CD14-positive monocyte (primary cell): ENCODE data around the gene RIC3. TPM values are rescaled to one million over a fixed set of nuclear protein-coding genes. Genes with fewer than 3 reads are reported as not detected.

Experiments
- DNase-seq, 3 donors: peaks; one replicate each; pipeline ENCODE4 v3.0.0-alpha.2; 2011 to 2022
- H2AFZ ChIP-seq: 2 replicates; pipeline ENCODE4 v1.6.0; 2012; ENCODE audit warnings: mild to moderate bottlenecking, low read depth, low read length, inconsistent platforms; ENCODE audit not compliant: insufficient read depth, poor library complexity, severe bottlenecking
- H3K27ac ChIP-seq, 2 donors: 1 replicate in 1 of 2; 2 replicates in 1 of 2; pipeline ENCODE4 v1.5.1; 2012 to 2013; ENCODE audit warnings: low read length in 2 of 2, control low read depth in 1 of 2, inconsistent platforms in 1 of 2, low read depth in 1 of 2, mild to moderate bottlenecking in 1 of 2
- H3K27me3 ChIP-seq, 2 donors: one replicate each; pipeline versions ENCODE4 v1.6.0 to v1.6.1; 2011 to 2013; ENCODE audit warnings: low read length in 2 of 2; ENCODE audit not compliant: control insufficient read depth in 2 of 2, insufficient read depth in 2 of 2
- H3K36me3 ChIP-seq, 2 donors: replicated peaks in 1 of 2; 1 replicate in 1 of 2; 2 replicates in 1 of 2; pipeline versions ENCODE4 v1.5.1 to v1.6.1; 2012 to 2013; ENCODE audit warnings: low read length in 2 of 2, control low read depth in 1 of 2, inconsistent platforms in 1 of 2, mild to moderate bottlenecking in 1 of 2; ENCODE audit not compliant: insufficient read depth in 2 of 2, control insufficient read depth in 1 of 2
- H3K4me1 ChIP-seq, 2 donors: 1 replicate in 1 of 2; 2 replicates in 1 of 2; pipeline versions ENCODE4 v1.5.1 to v1.6.1; 2012 to 2013; ENCODE audit warnings: low read length in 2 of 2, control low read depth in 1 of 2, inconsistent platforms in 1 of 2, mild to moderate bottlenecking in 1 of 2, moderate library complexity in 1 of 2; ENCODE audit not compliant: insufficient read depth in 2 of 2, control insufficient read depth in 1 of 2
- H3K4me2 ChIP-seq: replicated peaks from 2 replicates; pipeline ENCODE3; 2012; ENCODE audit warnings: low read length, moderate library complexity, mild to moderate bottlenecking; ENCODE audit not compliant: poor library complexity, severe bottlenecking; ENCODE audit errors: extremely low read depth
- H3K4me3 ChIP-seq, 3 experiments: fragments of 200-600 bp in 1 of 3; sonication (generic) in 1 of 3; replicated peaks in 1 of 3; 1 replicate in 2 of 3; 2 replicates in 1 of 3; pipeline ENCODE4 v1.5.1; 2011 to 2013; ENCODE audit warnings: low read length in 3 of 3, mild to moderate bottlenecking in 3 of 3, control low read depth in 2 of 3, low read depth in 2 of 3, inconsistent platforms in 1 of 3, moderate library complexity in 1 of 3
- H3K79me2 ChIP-seq: 2 replicates; pipeline ENCODE4 v1.6.0; 2012; ENCODE audit warnings: mild to moderate bottlenecking, control low read depth, inconsistent platforms, low read length, moderate library complexity; ENCODE audit not compliant: insufficient read depth
- H3K9ac ChIP-seq: 2 replicates; pipeline ENCODE4 v1.6.0; 2017; ENCODE audit warnings: low read length, mild to moderate bottlenecking; ENCODE audit not compliant: insufficient read depth, poor library complexity, severe bottlenecking
- H3K9me3 ChIP-seq, 2 donors: replicated peaks in 1 of 2; 1 replicate in 1 of 2; 2 replicates in 1 of 2; pipeline versions ENCODE4 v1.5.1 to v1.6.1; 2012 to 2013; ENCODE audit warnings: low read length in 2 of 2, control low read depth in 1 of 2; ENCODE audit not compliant: control insufficient read depth in 1 of 2, insufficient read depth in 1 of 2
- H4K20me1 ChIP-seq: 2 replicates; pipeline ENCODE4 v1.6.0; 2012; ENCODE audit warnings: mild to moderate bottlenecking, low read length, control low read depth, moderate library complexity; ENCODE audit not compliant: insufficient read depth
- H3K27ac Mint-ChIP-seq, 7 donors: one replicate each; pipeline ENCODE4 v1.8.0; 2020; ENCODE audit warnings: mild to moderate bottlenecking in 7 of 7, mixed read lengths in 7 of 7, moderate library complexity in 6 of 7, inconsistent platforms in 2 of 7
- H3K27me3 Mint-ChIP-seq, 3 donors: one replicate each; pipeline ENCODE4 v1.8.0; 2021 to 2022; ENCODE audit warnings: low read depth in 3 of 3, mild to moderate bottlenecking in 3 of 3, mixed read lengths in 3 of 3, moderate library complexity in 3 of 3, inconsistent platforms in 1 of 3
- H3K36me3 Mint-ChIP-seq, 2 donors: one replicate each; pipeline ENCODE4 v1.8.0; 2020; ENCODE audit warnings: mixed read lengths in 2 of 2, inconsistent platforms in 1 of 2, mild to moderate bottlenecking in 1 of 2
- H3K4me1 Mint-ChIP-seq: one replicate; pipeline ENCODE4 v1.8.0; 2020; ENCODE audit warnings: mild to moderate bottlenecking, mixed read lengths
- H3K4me3 Mint-ChIP-seq, 2 donors: one replicate each; pipeline ENCODE4 v1.8.0; 2020; ENCODE audit warnings: mild to moderate bottlenecking in 2 of 2, mixed read lengths in 2 of 2, moderate library complexity in 1 of 2
- H3K9me3 Mint-ChIP-seq, 7 donors: one replicate each; pipeline ENCODE4 v1.8.0; 2020 to 2022; ENCODE audit warnings: mixed read lengths in 7 of 7, mild to moderate bottlenecking in 6 of 7, moderate library complexity in 6 of 7, inconsistent platforms in 2 of 7
- CTCF ChIP-seq: fragments of 200-600 bp; IDR thresholded peaks from one replicate; pipeline ENCODE4 v1.8.0; 2022; ENCODE audit warnings: antibody characterized with exemption, mild to moderate bottlenecking
- WGBS: methylation state at CpG from one replicate; pipeline ENCODE4 v1.1.5; 2013; ENCODE audit warnings: missing lambda C conversion rate; ENCODE audit not compliant: insufficient coverage; 5-methylcytosine and 5-hydroxymethylcytosine counted together
- intact Hi-C, 2 donors: fragments of 100-400 bp; cut with micrococcal nuclease; formaldehyde crosslinking; loops; one replicate each; pipeline versions ENCODE4 v1.15.0 to v1.15.1; 2023
- polyA plus RNA-seq, 3 donors: library from polyadenylated mRNA; depleted of rRNA in 1 of 3; unstranded in 2 of 3; stranded (reverse) in 1 of 3; fragments of 300-500 nt in 2 of 3; fragments of >200 nt in 1 of 3; fragmentation: Illumina TruSeq in 2 of 3; gene quantifications; 1 replicate in 2 of 3; 2 replicates in 1 of 3; pipeline ENCODE4 v1.2.3, GENCODE V29; 2012 to 2021

RIC3 gene
- polyA plus RNA-seq, 3 donors: 0.17 TPM; not detected in 2

DNA sequence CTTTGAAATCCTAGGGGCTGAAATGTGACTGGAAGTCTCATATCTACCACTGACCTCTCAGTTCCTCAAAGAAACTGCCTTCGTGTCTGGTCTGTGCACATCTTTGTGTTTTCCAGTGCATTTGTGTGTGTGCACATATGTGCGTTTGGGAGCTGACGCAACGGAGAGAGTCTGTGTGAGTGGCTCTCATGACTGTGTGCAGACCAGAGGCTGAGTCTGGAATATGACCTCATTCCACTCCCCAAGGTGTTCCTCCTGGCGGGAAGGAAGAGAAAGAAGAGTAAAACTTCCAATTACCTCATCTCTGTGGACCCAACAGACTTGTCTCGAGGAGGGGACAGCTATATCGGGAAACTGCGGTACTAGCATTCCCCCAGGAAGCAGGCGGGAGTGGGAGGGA lies 71.4 kb downstream of the RIC3 start:
- Histone ChIP-seq H3K9me3 (no peaks in the 10 kb centered on the region), H3K4me2 (no peak overlapping the region), H3K27me3 (no peaks in the 10 kb centered on the region), H3K79me2 (no peaks in the 10 kb centered on the region), H3K4me1 (no peaks in the 10 kb centered on the region), H4K20me1 (no peaks in the 10 kb centered on the region), H3K4me3 (no peak overlapping the region), H2AFZ (no peak overlapping the region), H3K27ac (no peak overlapping the region), H3K36me3 (no peaks in the 10 kb centered on the region), H3K9ac (no peak overlapping the region)
- DNase-seq: no peak
- 70% methylated on average over 1 of the region's 9 CpGs for WGBS
- no peaks in the 10 kb centered on the region for H3K36me3 Mint-ChIP-seq
- H3K27ac Mint-ChIP-seq: no peak overlapping the region
- intact Hi-C loops: no loop called here
- H3K4me1 Mint-ChIP-seq: no peaks in the 10 kb centered on the region
- no peaks in the 10 kb centered on the region for H3K9me3 Mint-ChIP-seq
- no peak overlapping the region for H3K4me3 Mint-ChIP-seq
- no peak for TF ChIP-seq CTCF
- H3K27me3 Mint-ChIP-seq: peaks cover 0 to 3% (median 1%) of the 10 kb centered on the region in 3 donors

DNA sequence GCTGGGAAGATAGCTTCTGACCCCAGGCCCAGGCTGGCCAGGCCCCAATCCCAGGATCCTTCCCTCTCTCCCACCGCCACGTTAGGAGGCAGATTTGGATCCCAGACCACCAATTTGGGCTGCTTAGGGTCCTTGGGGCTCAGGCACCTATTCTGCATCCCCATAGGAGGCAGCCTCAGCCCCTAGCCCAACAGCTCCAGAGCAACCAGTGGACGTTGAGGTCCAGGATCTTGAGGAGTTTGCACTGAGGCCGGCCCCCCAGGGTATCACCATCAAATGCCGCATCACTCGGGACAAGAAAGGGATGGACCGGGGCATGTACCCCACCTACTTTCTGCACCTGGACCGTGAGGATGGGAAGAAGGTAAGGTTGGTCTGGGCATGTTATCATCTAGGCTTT lies 71.8 kb downstream of the RIC3 start:
- no peak for DNase-seq
- H4K20me1 ChIP-seq: no peaks in the 10 kb centered on the region
- H3K9ac ChIP-seq: no peak overlapping the region
- Mint-ChIP-seq H3K4me3 (no peak overlapping the region), H3K27me3 (peaks cover 0 to 3% (median 1%) of the 10 kb centered on the region in 3 donors), H3K36me3 (no peaks in the 10 kb centered on the region), H3K9me3 (no peaks in the 10 kb centered on the region), H3K4me1 (no peaks in the 10 kb centered on the region), H3K27ac (no peak overlapping the region)
- H3K27ac ChIP-seq: no peak overlapping the region
- H2AFZ ChIP-seq: no peak overlapping the region
- H3K4me3 ChIP-seq: no peak overlapping the region
- no peaks in the 10 kb centered on the region for H3K9me3 ChIP-seq
- no peak overlapping the region for H3K4me2 ChIP-seq
- H3K79me2 ChIP-seq: no peaks in the 10 kb centered on the region
- no peaks in the 10 kb centered on the region for H3K27me3 ChIP-seq
- H3K36me3 ChIP-seq: no peaks in the 10 kb centered on the region
- no peaks in the 10 kb centered on the region for H3K4me1 ChIP-seq
- WGBS: 93% methylated on average over 4 of the region's 8 CpGs
- no peak for TF ChIP-seq CTCF
- intact Hi-C loops: no loop called here
